ENCODE measurements around the gene EPGN. TPM values are rescaled to one million over a fixed set of nuclear protein-coding genes. Genes with fewer than 3 reads are reported as not detected.

EPGN gene
- total and polyA plus RNA-seq, 12 donors = 0.07 to 0.46 (median 0.44) TPM; not detected in 9

- no peak overlapping the region for H3K4me3 ChIP-seq
- DNase-seq = no peak
- H3K27ac ChIP-seq = no peak overlapping the region
- H3K9me3 ChIP-seq (replicated peaks in 1 of 3) = no peaks in the 10 kb centered on the region
- no peaks in the 10 kb centered on the region for H3K27me3 ChIP-seq
- no peak for TF ChIP-seq CTCF (IDR thresholded peaks at IDR 0.05)
- TF ChIP-seq POLR2A (IDR thresholded peaks at IDR 0.05) = no peak
- no peaks in the 10 kb centered on the region for H3K4me1 ChIP-seq (replicated peaks in 1 of 2)
- intact Hi-C loops (cut with DNase I) = no loop called here
- H3K36me3 ChIP-seq (replicated peaks in 1 of 2) = no peaks in the 10 kb centered on the region
- WGBS, 4 donors = 62 to 70% (median 65%) methylated on average over 4 of the region's 4 CpGs
These were observed 45.6 kb downstream of the EPGN start for GRCh38 chr4:74353858-74354257.

- Histone ChIP-seq H3K36me3 (replicated peaks in 1 of 2) (no peaks in the 10 kb centered on the region), H3K4me3 (no peak overlapping the region), H3K4me1 (replicated peaks in 1 of 2) (no peaks in the 10 kb centered on the region), H3K27me3 (no peaks in the 10 kb centered on the region), H3K27ac (no peak overlapping the region), H3K9me3 (replicated peaks in 1 of 3) (no peaks in the 10 kb centered on the region)
- intact Hi-C loops (cut with DNase I) = no loop called here
- TF ChIP-seq CTCF (IDR thresholded peaks at IDR 0.05) (no peak), POLR2A (IDR thresholded peaks at IDR 0.05) (no peak)
- 72 to 85% (median 75%) methylated on average over 1 of the region's 1 CpG for WGBS, 4 donors
- no peak for DNase-seq
These were observed 49.7 kb downstream of the EPGN start for GRCh38 chr4:74357965-74358364.

GRCh38 chr4:74361671-74362070 is 53.4 kb downstream of the EPGN start:
- Histone ChIP-seq H3K4me1 (replicated peaks in 1 of 2) (peaks cover 12 to 15% of the 10 kb centered on the region in 2 donors), H3K9me3 (replicated peaks in 1 of 3) (no peaks in the 10 kb centered on the region), H3K27ac (no peak overlapping the region), H3K4me3 (no peak overlapping the region), H3K36me3 (replicated peaks in 1 of 2) (no peaks in the 10 kb centered on the region), H3K27me3 (peaks cover 22% of the 10 kb centered on the region)
- DNase-seq = no peak
- TF ChIP-seq POLR2A (IDR thresholded peaks at IDR 0.05) = no peak
- intact Hi-C loops (cut with DNase I) = no loop called here
- WGBS, 4 donors = 60 to 76% (median 75%) methylated on average over 4 of the region's 4 CpGs

- TF ChIP-seq POLR2A (IDR thresholded peaks at IDR 0.05) (no peak), CTCF (IDR thresholded peaks at IDR 0.05) (no peak)
- peaks cover 26% of the 10 kb centered on the region for H3K27me3 ChIP-seq
- intact Hi-C loops (cut with DNase I) = no loop called here
- no peak for DNase-seq
- 84 to 99% (median 87%) methylated on average over 3 of the region's 3 CpGs for WGBS, 4 donors
- no peak overlapping the region for H3K27ac ChIP-seq
- no peaks in the 10 kb centered on the region for H3K9me3 ChIP-seq (replicated peaks in 1 of 3)
- no peaks in the 10 kb centered on the region for H3K36me3 ChIP-seq (replicated peaks in 1 of 2)
- H3K4me1 ChIP-seq (replicated peaks in 1 of 2) = peaks cover 12 to 15% of the 10 kb centered on the region in 2 donors
- no peak overlapping the region for H3K4me3 ChIP-seq
These were observed 54.1 kb downstream of the EPGN start for GRCh38 chr4:74362347-74362746.

- intact Hi-C loops (cut with DNase I) = no loop called here
- H3K9me3 ChIP-seq (replicated peaks in 1 of 3) = no peaks in the 10 kb centered on the region
- H3K27ac ChIP-seq = no peak overlapping the region
- no peaks in the 10 kb centered on the region for H3K36me3 ChIP-seq (replicated peaks in 1 of 2)
- 36 to 41% (median 39%) methylated on average over 8 of the region's 8 CpGs for WGBS, 4 donors
- TF ChIP-seq POLR2A (IDR thresholded peaks at IDR 0.05) (no peak), CTCF (IDR thresholded peaks at IDR 0.05) (no peak)
- H3K4me1 ChIP-seq (replicated peaks in 1 of 2) = peaks cover 12 to 15% of the 10 kb centered on the region in 2 donors
- DNase-seq = no peak
- peaks cover 26% of the 10 kb centered on the region for H3K27me3 ChIP-seq
- H3K4me3 ChIP-seq = no peak overlapping the region
These were observed 56.0 kb downstream of the EPGN start for GRCh38 chr4:74364256-74364651.
